Neural progenitor cell (in vitro differentiated cells): Measurements from ENCODE around the gene AANAT. TPM values are rescaled to one million over a fixed set of nuclear protein-coding genes. Genes with fewer than 3 reads are reported as not detected.

Source experiments
- DNase-seq: peaks from one replicate; pipeline ENCODE4 v3.0.0-alpha.2; 2016; ENCODE audit warnings: low spot score
- H2AFZ ChIP-seq: fragments of 200-600 bp; sonication (generic); replicated peaks from 2 replicates; pipeline ENCODE4 v1.6.1; 2016; ENCODE audit warnings: antibody characterized with exemption
- H3F3A ChIP-seq: fragments of 200-600 bp; sonication (generic); 2 replicates; pipeline ENCODE4 v1.6.1; 2016; ENCODE audit warnings: antibody characterized with exemption, low read depth
- H3K27ac ChIP-seq: fragments of 200-600 bp; sonication (generic); 2 replicates; pipeline ENCODE4 v1.5.1; 2016; ENCODE audit warnings: mild to moderate bottlenecking
- H3K27me3 ChIP-seq: fragments of 200-600 bp; sonication (generic); 2 replicates; pipeline ENCODE4 v1.6.1; 2016; ENCODE audit warnings: mild to moderate bottlenecking, moderate library complexity
- H3K36me3 ChIP-seq: fragments of 200-600 bp; sonication (generic); 2 replicates; pipeline ENCODE4 v1.5.1; 2016
- H3K4me1 ChIP-seq: fragments of 200-600 bp; sonication (generic); 2 replicates; pipeline ENCODE4 v1.6.1; 2016; ENCODE audit warnings: mixed run types
- H3K4me2 ChIP-seq: fragments of 200-600 bp; sonication (generic); 2 replicates; pipeline ENCODE4 v1.6.1; 2016
- H3K4me3 ChIP-seq: fragments of 200-600 bp; sonication (generic); 2 replicates; pipeline ENCODE4 v1.5.1; 2016
- H3K79me2 ChIP-seq: fragments of 200-600 bp; sonication (generic); 2 replicates; pipeline ENCODE4 v1.6.1; 2016; ENCODE audit warnings: low read depth
- H3K9ac ChIP-seq: fragments of 200-600 bp; sonication (generic); 2 replicates; pipeline ENCODE4 v1.6.1; 2016
- H3K9me3 ChIP-seq: fragments of 200-600 bp; sonication (generic); 2 replicates; pipeline ENCODE4 v1.5.1; 2016; ENCODE audit warnings: low read depth
- H4K20me1 ChIP-seq: fragments of 200-600 bp; sonication (generic); 2 replicates; pipeline ENCODE4 v1.6.1; 2016; ENCODE audit warnings: low read depth
- H3K27ac Mint-ChIP-seq: 3 replicates; pipeline ENCODE4 v1.8.0; 2021; ENCODE audit warnings: mixed read lengths
- H3K27me3 Mint-ChIP-seq: 2 replicates; pipeline ENCODE4 v1.8.0; 2022; ENCODE audit warnings: low read depth, mild to moderate bottlenecking, inconsistent platforms, moderate library complexity, mixed read lengths; ENCODE audit not compliant: insufficient read depth
- H3K36me3 Mint-ChIP-seq: 3 replicates; pipeline ENCODE4 v1.8.0; 2021; ENCODE audit warnings: mixed read lengths
- H3K4me1 Mint-ChIP-seq: 3 replicates; pipeline ENCODE4 v1.8.0; 2021; ENCODE audit warnings: mixed read lengths
- H3K4me3 Mint-ChIP-seq: 3 replicates; pipeline ENCODE4 v1.8.0; 2021; ENCODE audit warnings: mild to moderate bottlenecking, moderate library complexity, mixed read lengths
- H3K9me3 Mint-ChIP-seq: 3 replicates; pipeline ENCODE4 v1.8.0; 2020; ENCODE audit warnings: mixed read lengths
- CTCF ChIP-seq: fragments of 200-600 bp; sonication (generic); IDR thresholded peaks from 2 replicates; pipeline ENCODE4 v1.5.1; 2017; ENCODE audit warnings: antibody characterized with exemption, mild to moderate bottlenecking
- EZH2 ChIP-seq: fragments of 200-600 bp; sonication (generic); IDR thresholded peaks from 2 replicates; pipeline ENCODE4 v1.6.1; 2017; ENCODE audit warnings: antibody characterized with exemption, mild to moderate bottlenecking, moderate library complexity
- EZH2phosphoT487 ChIP-seq: fragments of 200-600 bp; sonication (generic); IDR thresholded peaks from 2 replicates; pipeline ENCODE4 v1.6.1; 2017; ENCODE audit warnings: antibody characterized with exemption
- total RNA-seq: library from RNA; depleted of rRNA; stranded (reverse); fragments of >200 nt; gene quantifications from 2 replicates; pipeline ENCODE4 v1.2.3, GENCODE V29; 2015; ENCODE audit warnings: low replicate concordance

Gene AANAT
- total RNA-seq, 1 donor from 2014 or later: not detected

DNA sequence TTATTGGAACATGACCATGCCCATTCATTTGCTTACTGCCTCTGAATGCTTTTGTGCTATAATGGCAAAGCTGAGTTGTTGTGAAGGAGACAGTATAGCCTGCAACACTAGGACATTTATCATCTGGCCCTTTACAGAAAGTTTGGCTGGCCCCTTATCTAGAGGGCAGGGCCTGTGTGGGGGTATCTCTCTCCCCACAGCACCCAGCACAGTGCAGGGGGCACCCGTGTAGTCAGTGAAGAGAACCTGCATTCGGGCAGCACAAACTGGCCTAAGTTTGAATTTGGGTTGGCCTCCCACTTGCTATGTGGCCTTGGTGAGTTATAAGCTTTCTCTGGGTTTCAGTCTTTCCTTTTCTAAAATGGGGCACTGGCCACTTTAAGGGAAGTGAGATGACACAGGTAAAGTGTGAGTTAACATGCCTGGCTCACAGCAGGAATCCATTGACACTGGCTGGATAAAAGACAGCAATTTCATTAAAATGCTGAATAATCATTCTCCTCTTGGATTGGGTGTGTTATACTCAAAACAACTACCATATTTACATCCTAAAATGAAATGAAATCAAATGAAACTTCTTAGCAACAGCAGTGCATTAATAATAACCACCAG, 26.5 kb upstream of the AANAT start:
- Histone ChIP-seq H3K27ac (no peak overlapping the region), H3K4me1 (peaks cover 21% of the 10 kb centered on the region), H2AFZ (no peak overlapping the region), H3K4me3 (no peak overlapping the region), H3K9ac (no peak overlapping the region), H3K79me2 (peaks cover 100% of the 10 kb centered on the region), H3K9me3 (no peaks in the 10 kb centered on the region), H3K36me3 (no peaks in the 10 kb centered on the region), H3K27me3 (no peaks in the 10 kb centered on the region), H4K20me1 (peaks cover 97% of the 10 kb centered on the region), H3K4me2 (no peak overlapping the region), H3F3A (peaks cover 10% of the 10 kb centered on the region)
- Mint-ChIP-seq H3K27me3 (peaks cover 2% of the 10 kb centered on the region), H3K27ac (no peak overlapping the region), H3K4me3 (no peak overlapping the region), H3K36me3 (peaks cover 7% of the 10 kb centered on the region), H3K9me3 (no peaks in the 10 kb centered on the region), H3K4me1 (peaks cover 62% of the 10 kb centered on the region)
- no peak for TF ChIP-seq CTCF
- TF ChIP-seq EZH2: no peak
- no peak for TF ChIP-seq EZH2phosphoT487
- no peak for DNase-seq

DNA sequence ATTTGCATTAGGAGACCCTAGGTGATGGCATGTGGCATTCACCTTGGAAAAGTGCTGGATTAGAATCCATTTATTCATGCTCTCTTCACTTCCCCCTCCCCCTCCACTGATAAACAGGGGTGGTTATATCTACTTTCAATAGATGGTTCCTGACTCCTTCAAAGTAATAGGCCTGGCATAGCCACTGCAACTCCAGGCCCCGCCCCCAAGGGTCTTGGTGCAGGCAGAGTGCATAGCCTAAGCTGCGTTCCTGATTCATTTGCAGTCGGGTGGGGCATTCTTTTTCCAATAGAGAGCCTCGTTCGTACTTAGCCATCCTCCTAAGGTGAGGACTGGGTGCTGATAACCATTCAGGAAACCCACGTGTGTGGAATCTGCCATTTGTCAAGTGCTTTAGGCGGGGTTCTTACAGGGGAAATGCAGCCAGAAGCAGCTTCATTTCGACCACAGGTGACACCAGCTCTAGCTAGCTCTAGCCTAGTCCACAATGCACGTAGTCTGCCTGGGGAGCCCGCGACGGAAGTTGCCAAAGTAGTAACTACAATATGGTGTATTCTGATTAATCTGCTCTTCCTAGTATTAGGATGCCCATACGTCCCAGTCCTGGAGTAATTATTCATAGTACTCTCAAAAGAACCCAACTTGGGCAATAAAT, 25.6 kb upstream of the AANAT start:
- peaks cover 4% of the 10 kb centered on the region for H3K27me3 Mint-ChIP-seq
- no peaks in the 10 kb centered on the region for H3K9me3 ChIP-seq
- H3K27ac Mint-ChIP-seq: no peak overlapping the region
- no peak overlapping the region for H3K4me3 Mint-ChIP-seq
- H3F3A ChIP-seq: peaks cover 10% of the 10 kb centered on the region
- H4K20me1 ChIP-seq: peaks cover 97% of the 10 kb centered on the region
- H3K4me1 ChIP-seq: peaks cover 27% of the 10 kb centered on the region
- DNase-seq: peak; percentile 48
- no peak overlapping the region for H3K9ac ChIP-seq
- peaks cover 4% of the 10 kb centered on the region for H3K36me3 Mint-ChIP-seq
- H2AFZ ChIP-seq: no peak overlapping the region
- H3K4me3 ChIP-seq: no peak overlapping the region
- no peak overlapping the region for H3K27ac ChIP-seq
- H3K27me3 ChIP-seq: no peaks in the 10 kb centered on the region
- peaks cover 67% of the 10 kb centered on the region for H3K4me1 Mint-ChIP-seq
- no peaks in the 10 kb centered on the region for H3K36me3 ChIP-seq
- no peak overlapping the region for H3K4me2 ChIP-seq
- no peaks in the 10 kb centered on the region for H3K9me3 Mint-ChIP-seq
- TF ChIP-seq EZH2phosphoT487: no peak
- no peak for TF ChIP-seq EZH2
- TF ChIP-seq CTCF: no peak
- H3K79me2 ChIP-seq: peaks cover 100% of the 10 kb centered on the region

DNA sequence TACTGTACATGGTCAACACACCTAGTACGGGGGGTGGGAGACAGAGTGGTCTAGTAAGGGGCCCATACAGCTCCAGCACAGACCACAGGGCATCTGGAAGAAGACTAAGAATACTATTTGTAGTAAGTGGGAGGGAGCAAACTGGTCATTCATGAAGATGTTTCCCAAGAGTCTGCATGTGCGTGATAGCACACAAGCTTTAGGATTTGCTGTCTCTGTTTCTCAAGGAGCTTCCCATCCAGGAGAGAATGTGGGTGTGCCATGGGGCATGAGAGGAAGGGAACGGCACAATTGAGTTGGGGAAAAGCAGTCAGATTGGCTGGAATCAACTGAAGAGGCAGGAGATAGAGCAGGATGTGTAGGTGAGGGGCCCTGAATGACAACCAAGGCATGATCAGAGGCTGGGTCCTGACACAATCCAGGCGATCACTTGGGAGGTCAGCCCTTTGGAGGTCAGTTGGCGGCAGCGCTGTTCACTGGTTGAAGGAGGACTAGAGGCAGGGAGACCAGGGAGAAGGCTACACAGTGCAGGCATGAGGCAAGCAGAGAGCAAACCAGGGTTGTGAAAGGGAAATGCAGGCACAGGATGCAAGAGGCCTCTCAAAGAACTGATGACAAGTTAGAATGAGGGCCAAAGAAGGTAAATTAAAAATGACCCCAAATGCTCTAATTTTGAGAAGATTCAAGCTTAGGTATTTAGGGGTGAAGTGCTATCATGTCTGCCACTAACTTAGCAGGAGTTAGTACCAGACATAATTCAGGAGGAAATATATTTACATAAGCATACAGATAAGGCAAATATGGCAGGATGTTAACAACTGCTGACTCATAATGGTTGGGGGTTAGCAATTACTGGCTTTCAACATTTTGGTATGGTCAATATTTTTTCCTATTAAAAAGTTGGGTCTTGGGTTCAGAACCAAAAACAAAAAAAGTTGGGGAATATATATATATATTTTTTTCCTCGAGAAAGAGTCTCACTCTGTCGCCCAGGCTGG, 24.8 kb upstream of the AANAT start:
- Mint-ChIP-seq H3K27ac (no peak overlapping the region), H3K9me3 (no peaks in the 10 kb centered on the region)
- peaks cover 27% of the 10 kb centered on the region for H3K4me1 ChIP-seq

More for the DNA sequence above, 24.8 kb upstream of the AANAT start:
- Histone ChIP-seq H3K27ac (no peak overlapping the region), H3K9ac (no peak overlapping the region), H2AFZ (no peak overlapping the region), H3K36me3 (no peaks in the 10 kb centered on the region), H3K9me3 (no peaks in the 10 kb centered on the region), H3K4me3 (no peak overlapping the region), H3K4me2 (no peak overlapping the region), H3K27me3 (no peaks in the 10 kb centered on the region), H4K20me1 (peaks cover 100% of the 10 kb centered on the region), H3F3A (peaks cover 10% of the 10 kb centered on the region), H3K79me2 (peaks cover 100% of the 10 kb centered on the region)
- DNase-seq: no peak
- Mint-ChIP-seq H3K4me1 (peaks cover 71% of the 10 kb centered on the region), H3K27me3 (peaks cover 2% of the 10 kb centered on the region), H3K4me3 (no peak overlapping the region), H3K36me3 (peaks cover 4% of the 10 kb centered on the region)
- no peak for TF ChIP-seq EZH2phosphoT487
- no peak for TF ChIP-seq EZH2
- TF ChIP-seq CTCF: no peak
